IPS-11a (cell line): ENCODE measurements around the gene RAB27B.
"Not testable (repeated sequence)": the region's sequence is repeated elsewhere in the genome, so short reads cannot be mapped to it uniquely, and the experiment has no call there.

ENCODE experiments used
- H3K4me3 ChIP-seq: one replicate; pipeline ENCODE4 v1.5.1; 2013; ENCODE audit warnings: low read depth, low read length, control low read depth

RAB27B gene

GRCh38 chr18:54828281-54828881, at the start of gene RAB27B:
RAB27B (plus strand) TSS chr18:54828477; CDS start chr18:54877586, 49,109 bp downstream.
- peak within 1 kb of the TSS; percentile 50 for H3K4me3 ChIP-seq

- no peak overlapping the region for H3K4me3 ChIP-seq
Measured at GRCh38 chr18:54780285-54780861, 47.9 kb upstream of the RAB27B start.

GRCh38 chr18:54780970-54781369, 47.3 kb upstream of the RAB27B start:
- H3K4me3 ChIP-seq, result no peak overlapping the region

GRCh38 chr18:54783139-54783538, 45.1 kb upstream of the RAB27B start:
- H3K4me3 ChIP-seq, result no peak overlapping the region

GRCh38 chr18:54786206-54786605, 42.1 kb upstream of the RAB27B start:
- no peak overlapping the region for H3K4me3 ChIP-seq

- H3K4me3 ChIP-seq, result no peak overlapping the region
Measured at GRCh38 chr18:54787121-54787520, 41.2 kb upstream of the RAB27B start.

GRCh38 chr18:54787616-54788015, 40.7 kb upstream of the RAB27B start:
- no peak overlapping the region for H3K4me3 ChIP-seq

GRCh38 chr18:54790109-54790508, 38.2 kb upstream of the RAB27B start:
- H3K4me3 ChIP-seq, result no peak overlapping the region

- H3K4me3 ChIP-seq, result no peak overlapping the region
Measured at GRCh38 chr18:54791657-54792056, 36.6 kb upstream of the RAB27B start.

- no peak overlapping the region for H3K4me3 ChIP-seq
Measured at GRCh38 chr18:54792079-54792478, 36.2 kb upstream of the RAB27B start.

- no peak overlapping the region for H3K4me3 ChIP-seq
Measured at GRCh38 chr18:54794823-54795222, 33.5 kb upstream of the RAB27B start.

GRCh38 chr18:54798186-54798585, 30.1 kb upstream of the RAB27B start:
- no peak overlapping the region for H3K4me3 ChIP-seq

GRCh38 chr18:54801374-54801773, 26.9 kb upstream of the RAB27B start:
- H3K4me3 ChIP-seq, result no peak overlapping the region

- H3K4me3 ChIP-seq, result no peak overlapping the region
Measured at GRCh38 chr18:54802178-54802577, 26.1 kb upstream of the RAB27B start.

- no peak overlapping the region for H3K4me3 ChIP-seq
Measured at GRCh38 chr18:54802686-54803395, 25.4 kb upstream of the RAB27B start.

GRCh38 chr18:54805571-54806334, 22.5 kb upstream of the RAB27B start:
- no peak overlapping the region for H3K4me3 ChIP-seq

GRCh38 chr18:54806526-54806925, 21.8 kb upstream of the RAB27B start:
- no peak overlapping the region for H3K4me3 ChIP-seq

GRCh38 chr18:54807303-54807702, 21.0 kb upstream of the RAB27B start:
- H3K4me3 ChIP-seq, result no peak overlapping the region

- not testable (repeated sequence) for H3K4me3 ChIP-seq
Measured at GRCh38 chr18:54810662-54811061, 17.6 kb upstream of the RAB27B start.

GRCh38 chr18:54812885-54813284, 15.4 kb upstream of the RAB27B start:
- no peak overlapping the region for H3K4me3 ChIP-seq

- H3K4me3 ChIP-seq, result no peak overlapping the region
Measured at GRCh38 chr18:54813305-54813704, 15.0 kb upstream of the RAB27B start.
